Natural killer cell (primary cell): ENCODE data around the gene NLE1. TPM values are rescaled to one million over a fixed set of nuclear protein-coding genes. Genes with fewer than 3 reads are reported as not detected.
"Not testable (repeated sequence)": the region's sequence is repeated elsewhere in the genome, so short reads cannot be mapped to it uniquely, and the experiment has no call there.

Experiments used
- ATAC-seq, 3 donors: fragments of 150-1000 bp in 2 of 3; fragments of 200-7000 bp in 1 of 3; cut with Tn5 transposase; 1 replicate in 1 of 3; 2 replicates in 2 of 3; pipeline ENCODE4 v1.10.0; 2021; ENCODE audit warnings: mild to moderate bottlenecking in 2 of 3, moderate library complexity in 2 of 3
- DNase-seq, 2 donors: peaks; one replicate each; pipeline versions ENCODE4 v3.0.0 to v3.0.0-alpha.2; 2013 to 2021; ENCODE audit warnings: mixed read lengths in 1 of 2
- H3K27ac ChIP-seq: one replicate; pipeline ENCODE4 v1.5.1; 2013; ENCODE audit warnings: mild to moderate bottlenecking, low read length
- H3K27me3 ChIP-seq: one replicate; pipeline ENCODE4 v1.6.1; 2013; ENCODE audit warnings: low read length; ENCODE audit not compliant: control insufficient read depth, insufficient read depth
- H3K36me3 ChIP-seq: one replicate; pipeline ENCODE4 v1.6.1; 2013; ENCODE audit warnings: low read length; ENCODE audit not compliant: control insufficient read depth, insufficient read depth
- H3K4me1 ChIP-seq: one replicate; pipeline ENCODE4 v1.6.1; 2013; ENCODE audit warnings: low read length; ENCODE audit not compliant: control insufficient read depth, insufficient read depth
- H3K4me3 ChIP-seq: one replicate; pipeline ENCODE4 v1.5.1; 2013; ENCODE audit warnings: low read length
- H3K9me3 ChIP-seq: one replicate; pipeline ENCODE4 v1.6.1; 2013; ENCODE audit warnings: low read length; ENCODE audit not compliant: control insufficient read depth, insufficient read depth
- H3K27ac Mint-ChIP-seq, 2 donors: one replicate each; pipeline ENCODE4 v1.8.0; 2022; ENCODE audit warnings: mild to moderate bottlenecking in 2 of 2, mixed read lengths in 2 of 2, moderate library complexity in 1 of 2
- H3K27me3 Mint-ChIP-seq, 2 donors: one replicate each; pipeline ENCODE4 v1.8.0; 2022; ENCODE audit warnings: low read depth in 2 of 2, mixed read lengths in 2 of 2
- H3K36me3 Mint-ChIP-seq: one replicate; pipeline ENCODE4 v1.8.0; 2022; ENCODE audit warnings: mixed read lengths
- H3K4me1 Mint-ChIP-seq, 2 donors: one replicate each; pipeline ENCODE4 v1.8.0; 2022; ENCODE audit warnings: mixed read lengths in 2 of 2
- H3K4me3 Mint-ChIP-seq: one replicate; pipeline ENCODE4 v1.8.0; 2022; ENCODE audit warnings: mild to moderate bottlenecking, moderate library complexity, mixed read lengths
- H3K9me3 Mint-ChIP-seq, 2 donors: one replicate each; pipeline ENCODE4 v1.8.0; 2022; ENCODE audit warnings: mixed read lengths in 2 of 2
- CTCF ChIP-seq: fragments of 200-600 bp; IDR thresholded peaks from one replicate; pipeline ENCODE4 v1.8.0; 2022; ENCODE audit warnings: antibody characterized with exemption
- WGBS: methylation state at CpG from one replicate; pipeline ENCODE4 v1.1.7; 2013; ENCODE audit warnings: missing lambda C conversion rate; ENCODE audit not compliant: insufficient coverage; 5-methylcytosine and 5-hydroxymethylcytosine counted together
- intact Hi-C: fragments of 100-400 bp; cut with micrococcal nuclease; formaldehyde crosslinking; loops from one replicate; pipeline ENCODE4 v1.14.2; 2022
- total RNA-seq, 4 donors: library from RNA; stranded (reverse); fragments of 120-200 nt in 1 of 4; gene quantifications; one replicate each; pipeline versions ENCODE4 v1.2.3 to v1.2.4, GENCODE V29; 2013 to 2022

NLE1 gene
- total RNA-seq, 3 donors from 2014 or later (not counting 1 experiment from before 2014, with no cell fraction given): 4.0 to 7.9 (median 6.1) TPM

GRCh38 chr17:35183332-35183731, 41.2 kb upstream of the NLE1 start:
- no peak overlapping the region for H3K4me3 ChIP-seq
- no peak for TF ChIP-seq CTCF
- no peaks in the 10 kb centered on the region for H3K36me3 Mint-ChIP-seq
- peaks cover 24% of the 10 kb centered on the region for H3K4me1 ChIP-seq
- H3K27me3 Mint-ChIP-seq: no peaks in the 10 kb centered on the region
- ATAC-seq: no peak
- H3K36me3 ChIP-seq: no peaks in the 10 kb centered on the region
- no peak overlapping the region for H3K27ac ChIP-seq
- 88% methylated on average over 5 of the region's 6 CpGs for WGBS
- no peaks in the 10 kb centered on the region for H3K9me3 ChIP-seq
- intact Hi-C loops: no loop called here
- DNase-seq: no peak
- peaks cover 53 to 58% of the 10 kb centered on the region in 2 donors for H3K4me1 Mint-ChIP-seq
- H3K27me3 ChIP-seq: no peaks in the 10 kb centered on the region
- no peak overlapping the region for H3K4me3 Mint-ChIP-seq
- H3K27ac Mint-ChIP-seq: no peak overlapping the region
- no peaks in the 10 kb centered on the region for H3K9me3 Mint-ChIP-seq

GRCh38 chr17:35179379-35179778, 37.3 kb upstream of the NLE1 start:
- H3K9me3 ChIP-seq, H3K9me3 Mint-ChIP-seq, H3K36me3 ChIP-seq, H3K27ac ChIP-seq, H3K27me3 ChIP-seq, H3K4me3 Mint-ChIP-seq, DNase-seq, H3K4me3 ChIP-seq, H3K27me3 Mint-ChIP-seq, ATAC-seq, H3K36me3 Mint-ChIP-seq: not testable (repeated sequence)
- WGBS: 97% methylated on average over 4 of the region's 5 CpGs
- H3K4me1 ChIP-seq: peaks cover 29% of the 10 kb centered on the region
- intact Hi-C loops: loop anchor here (5.0 kb wide), 1 partner anchor 33 kb away; no protein-coding TSS in a partner anchor
- peak overlapping the region in 1 of 2 donors; percentile 95 for H3K27ac Mint-ChIP-seq
- peaks cover 48 to 51% of the 10 kb centered on the region in 2 donors for H3K4me1 Mint-ChIP-seq

- Mint-ChIP-seq H3K4me1 (peaks cover 41 to 55% of the 10 kb centered on the region in 2 donors), H3K9me3 (no peaks in the 10 kb centered on the region), H3K36me3 (no peaks in the 10 kb centered on the region), H3K27me3 (no peaks in the 10 kb centered on the region), H3K4me3 (no peak overlapping the region), H3K27ac (peak overlapping the region; percentile 84 to 95)
- H3K27me3 ChIP-seq: no peaks in the 10 kb centered on the region
- H3K4me1 ChIP-seq: peaks cover 22% of the 10 kb centered on the region
- WGBS: 91% methylated on average over 8 of the region's 8 CpGs
- no peaks in the 10 kb centered on the region for H3K9me3 ChIP-seq
- TF ChIP-seq CTCF: no peak
- DNase-seq: no peak
- intact Hi-C loops: loop anchor here (5.0 kb wide), 1 partner anchor 35 kb away; no protein-coding TSS in a partner anchor
- peak overlapping the region; percentile 67 for H3K27ac ChIP-seq
- H3K4me3 ChIP-seq: no peak overlapping the region
- no peaks in the 10 kb centered on the region for H3K36me3 ChIP-seq
- ATAC-seq: no peak
Measured at GRCh38 chr17:35176897-35177296, 34.8 kb upstream of the NLE1 start.

- H3K36me3 ChIP-seq: no peaks in the 10 kb centered on the region
Measured at GRCh38 chr17:35175638-35176415, 33.7 kb upstream of the NLE1 start.

More at GRCh38 chr17:35175638-35176415, 33.7 kb upstream of the NLE1 start:
- no peak for TF ChIP-seq CTCF
- Mint-ChIP-seq H3K36me3 (no peaks in the 10 kb centered on the region), H3K4me1 (peaks cover 48 to 62% of the 10 kb centered on the region in 2 donors), H3K27ac (peak overlapping the region; percentile 43 to 84), H3K4me3 (no peak overlapping the region), H3K9me3 (no peaks in the 10 kb centered on the region), H3K27me3 (no peaks in the 10 kb centered on the region)
- ATAC-seq (no peak), DNase-seq (no peak)
- Histone ChIP-seq H3K4me3 (no peak overlapping the region), H3K9me3 (no peaks in the 10 kb centered on the region), H3K27ac (no peak overlapping the region), H3K27me3 (no peaks in the 10 kb centered on the region), H3K4me1 (peaks cover 29% of the 10 kb centered on the region)
- intact Hi-C loops: loop anchor here (5.0 kb wide), 1 partner anchor 36 kb away; no protein-coding TSS in a partner anchor
- WGBS: 90% methylated on average over 9 of the region's 9 CpGs
